ENCODE results near the gene PRDM15.

Gene PRDM15

GRCh38 chr21:41843584-41843983 is 35.6 kb downstream of the PRDM15 start:
- no peaks in the 10 kb centered on the region for H3K9me3 ChIP-seq (ENCODE audit: severe bottlenecking)
- H3K27ac ChIP-seq (ENCODE audit: poor library complexity, severe bottlenecking) = no peak overlapping the region
- no peaks in the 10 kb centered on the region for H3K27me3 ChIP-seq (ENCODE audit: insufficient read depth, poor library complexity, severe bottlenecking)
- no peaks in the 10 kb centered on the region for H3K4me1 ChIP-seq (ENCODE audit: insufficient read depth, poor library complexity, severe bottlenecking)
- no peak for TF ChIP-seq CTCF (IDR thresholded peaks at IDR 0.05; ENCODE audit: poor library complexity, severe bottlenecking)
- ATAC-seq (ENCODE audit: low read depth) (no peak), DNase-seq (ENCODE audit: low spot score) (no peak)
- peaks cover 67% of the 10 kb centered on the region for H3K36me3 ChIP-seq (ENCODE audit: low read depth)
- H3K4me3 ChIP-seq (ENCODE audit: severe bottlenecking) = no peak overlapping the region

GRCh38 chr21:41840880-41841279 is 38.3 kb downstream of the PRDM15 start:
- peaks cover 64% of the 10 kb centered on the region for H3K36me3 ChIP-seq (ENCODE audit: low read depth)
- no peak for ATAC-seq (ENCODE audit: low read depth)

GRCh38 chr21:41839387-41840000 is 39.6 kb downstream of the PRDM15 start:
- H3K36me3 ChIP-seq (ENCODE audit: low read depth) = peaks cover 67% of the 10 kb centered on the region
- no peaks in the 10 kb centered on the region for H3K4me1 ChIP-seq (ENCODE audit: insufficient read depth, poor library complexity, severe bottlenecking)
- H3K9me3 ChIP-seq (ENCODE audit: severe bottlenecking) = no peaks in the 10 kb centered on the region
- no peak for TF ChIP-seq CTCF (IDR thresholded peaks at IDR 0.05; ENCODE audit: poor library complexity, severe bottlenecking)
- H3K27ac ChIP-seq (ENCODE audit: poor library complexity, severe bottlenecking) = no peak overlapping the region
- no peak overlapping the region for H3K4me3 ChIP-seq (ENCODE audit: severe bottlenecking)
- ATAC-seq (ENCODE audit: low read depth) = no peak
- H3K27me3 ChIP-seq (ENCODE audit: insufficient read depth, poor library complexity, severe bottlenecking) = no peaks in the 10 kb centered on the region
- no peak for DNase-seq (ENCODE audit: low spot score)

More at GRCh38 chr21:41840880-41841279, 38.3 kb downstream of the PRDM15 start:
- Histone ChIP-seq H3K27me3 (ENCODE audit: insufficient read depth, poor library complexity, severe bottlenecking) (no peaks in the 10 kb centered on the region), H3K27ac (ENCODE audit: poor library complexity, severe bottlenecking) (no peak overlapping the region), H3K4me3 (ENCODE audit: severe bottlenecking) (no peak overlapping the region), H3K4me1 (ENCODE audit: insufficient read depth, poor library complexity, severe bottlenecking) (no peaks in the 10 kb centered on the region), H3K9me3 (ENCODE audit: severe bottlenecking) (no peaks in the 10 kb centered on the region)
- DNase-seq (ENCODE audit: low spot score) = no peak
- no peak for TF ChIP-seq CTCF (IDR thresholded peaks at IDR 0.05; ENCODE audit: poor library complexity, severe bottlenecking)

GRCh38 chr21:41837756-41838297 is 41.3 kb downstream of the PRDM15 start:
- Histone ChIP-seq H3K9me3 (ENCODE audit: severe bottlenecking) (no peaks in the 10 kb centered on the region), H3K27ac (ENCODE audit: poor library complexity, severe bottlenecking) (no peak overlapping the region), H3K36me3 (ENCODE audit: low read depth) (peaks cover 82% of the 10 kb centered on the region), H3K27me3 (ENCODE audit: insufficient read depth, poor library complexity, severe bottlenecking) (no peaks in the 10 kb centered on the region), H3K4me3 (ENCODE audit: severe bottlenecking) (no peak overlapping the region), H3K4me1 (ENCODE audit: insufficient read depth, poor library complexity, severe bottlenecking) (no peaks in the 10 kb centered on the region)
- no peak for TF ChIP-seq CTCF (IDR thresholded peaks at IDR 0.05; ENCODE audit: poor library complexity, severe bottlenecking)
- ATAC-seq (ENCODE audit: low read depth) (no peak), DNase-seq (ENCODE audit: low spot score) (no peak)
